Fibroblast of the conjunctiva (primary cell): ENCODE measurements around the gene SRRT.

Experiments
- DNase-seq: peaks from one replicate; pipeline ENCODE4 v3.0.0-alpha.2; 2010; ENCODE audit warnings: low read depth

The SRRT gene

GRCh38 chr7:100880645-100881044 is 5.7 kb downstream of the SRRT start:
- DNase-seq: no peak

GRCh38 chr7:100881136-100881535 is 6.2 kb downstream of the SRRT start:
- no peak for DNase-seq

GRCh38 chr7:100882201-100882600 is 7.3 kb downstream of the SRRT start:
- DNase-seq: no peak

GRCh38 chr7:100882785-100883526 is 8.1 kb downstream of the SRRT start:
- no peak for DNase-seq

GRCh38 chr7:100884736-100885439 is 10.0 kb downstream of the SRRT start:
- DNase-seq: no peak

GRCh38 chr7:100885440-100886141 is 10.7 kb downstream of the SRRT start:
- no peak for DNase-seq

GRCh38 chr7:100886142-100886935 is 11.4 kb downstream of the SRRT start:
- DNase-seq: no peak

GRCh38 chr7:100886936-100887515 is 12.1 kb downstream of the SRRT start:
- no peak for DNase-seq

- no peak for DNase-seq
Measured at GRCh38 chr7:100887516-100888290, 12.8 kb downstream of the SRRT start.

GRCh38 chr7:100888291-100888987 is 13.5 kb downstream of the SRRT start:
- no peak for DNase-seq

- no peak for DNase-seq
Measured at GRCh38 chr7:100888988-100889750, 14.3 kb downstream of the SRRT start, which contains the start of gene UFSP1. TSS of gene UFSP1 (minus strand) at chr7:100889715. CDS start at chr7:100889271, 444 bp downstream.

- DNase-seq: no peak
Measured at GRCh38 chr7:100890653-100891567, 16.0 kb downstream of the SRRT start.

- no peak for DNase-seq
Measured at GRCh38 chr7:100891568-100892247, 16.8 kb downstream of the SRRT start.

GRCh38 chr7:100892364-100893317 is 17.7 kb downstream of the SRRT start:
- DNase-seq: no peak

- no peak for DNase-seq
Measured at GRCh38 chr7:100893318-100893895, 18.5 kb downstream of the SRRT start.
